NCI-H2107 treated with DMSO at 0.1 percent for 48 hours (cell line): Measurements from ENCODE around the gene SPNS2.

Experiments
- DNase-seq: peaks from one replicate; lab custom pipeline; 2025; ENCODE audit not compliant: unreplicated experiment; lab: John Stamatoyannopoulos, UW

The SPNS2 gene

DNA sequence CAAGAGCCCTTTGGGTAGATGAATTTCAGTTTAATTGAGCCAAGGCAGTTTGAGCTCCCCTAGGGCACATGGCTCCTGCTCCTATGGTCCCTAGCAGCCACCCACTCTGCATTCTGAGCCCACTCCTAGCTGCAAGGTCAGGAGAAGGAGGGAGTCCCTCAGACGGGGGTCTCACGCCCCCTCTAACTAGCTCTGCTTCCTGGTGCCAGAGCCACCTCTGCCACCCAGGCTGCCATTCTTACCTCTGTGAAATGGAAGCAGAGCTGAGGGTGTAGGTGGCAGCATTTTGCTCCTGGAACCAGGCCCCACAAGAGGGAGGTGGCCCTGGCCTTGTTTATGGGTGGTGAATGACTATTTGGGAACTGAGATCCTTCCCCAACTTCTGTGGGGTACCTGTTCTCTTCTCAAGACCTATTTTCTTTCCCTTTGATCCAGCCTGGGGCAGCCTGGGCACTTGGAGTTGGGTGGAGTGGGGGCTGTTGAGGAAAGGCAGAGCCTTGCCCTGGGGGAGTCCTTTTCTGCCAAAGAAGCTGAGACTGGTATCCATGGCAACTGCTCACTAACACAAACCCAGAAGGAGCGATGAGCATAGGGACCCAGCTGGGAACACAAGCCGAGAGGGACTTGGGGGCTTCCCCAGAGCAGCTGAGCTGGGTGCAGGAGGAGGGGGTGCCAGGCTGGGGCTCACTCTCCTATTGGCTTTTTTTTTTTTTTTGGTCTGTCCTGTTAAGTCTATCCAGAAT, 4.8 kb downstream of the SPNS2 start:
- DNase-seq = no peak

DNA sequence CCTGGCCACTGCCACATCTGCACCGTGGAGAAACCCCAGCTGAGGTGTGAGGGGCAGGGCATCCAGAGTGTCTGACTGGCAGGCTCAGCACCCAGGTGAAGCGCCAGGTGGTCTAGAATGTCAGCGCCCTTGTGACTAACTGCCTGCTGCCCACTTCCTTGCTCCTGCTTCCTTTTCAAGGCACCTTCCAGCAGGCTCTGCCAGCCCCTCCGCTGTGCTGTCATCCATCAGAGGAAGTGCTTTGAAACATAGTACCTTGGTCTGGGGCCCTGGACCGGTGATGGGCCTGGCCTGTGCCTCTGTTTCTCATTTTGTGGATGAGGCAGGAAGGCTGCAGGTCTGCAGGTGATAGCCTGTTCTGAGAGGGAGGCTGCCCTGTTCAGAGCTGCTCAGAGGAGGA, 5.5 kb downstream of the SPNS2 start:
- no peak for DNase-seq

DNA sequence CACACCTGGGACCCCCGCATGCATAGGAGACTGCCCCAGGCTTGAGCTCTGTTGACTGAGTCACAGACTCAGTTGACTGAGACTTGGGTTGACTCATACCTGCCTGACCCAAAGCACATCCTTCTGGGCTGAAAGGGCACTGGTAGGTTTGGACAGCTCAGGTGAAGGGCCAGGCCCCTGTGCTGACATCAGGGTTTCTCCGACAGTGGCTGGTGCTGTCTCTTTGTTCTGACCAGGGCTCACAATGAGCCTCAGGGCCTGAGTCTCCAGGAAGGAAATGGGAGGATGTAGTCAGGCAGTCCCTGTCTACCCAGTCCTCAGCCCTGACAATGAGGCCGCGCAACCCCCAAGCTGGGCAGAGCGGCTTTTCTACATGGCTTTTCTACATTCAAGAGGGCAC, 6.5 kb downstream of the SPNS2 start:
- DNase-seq = no peak

DNA sequence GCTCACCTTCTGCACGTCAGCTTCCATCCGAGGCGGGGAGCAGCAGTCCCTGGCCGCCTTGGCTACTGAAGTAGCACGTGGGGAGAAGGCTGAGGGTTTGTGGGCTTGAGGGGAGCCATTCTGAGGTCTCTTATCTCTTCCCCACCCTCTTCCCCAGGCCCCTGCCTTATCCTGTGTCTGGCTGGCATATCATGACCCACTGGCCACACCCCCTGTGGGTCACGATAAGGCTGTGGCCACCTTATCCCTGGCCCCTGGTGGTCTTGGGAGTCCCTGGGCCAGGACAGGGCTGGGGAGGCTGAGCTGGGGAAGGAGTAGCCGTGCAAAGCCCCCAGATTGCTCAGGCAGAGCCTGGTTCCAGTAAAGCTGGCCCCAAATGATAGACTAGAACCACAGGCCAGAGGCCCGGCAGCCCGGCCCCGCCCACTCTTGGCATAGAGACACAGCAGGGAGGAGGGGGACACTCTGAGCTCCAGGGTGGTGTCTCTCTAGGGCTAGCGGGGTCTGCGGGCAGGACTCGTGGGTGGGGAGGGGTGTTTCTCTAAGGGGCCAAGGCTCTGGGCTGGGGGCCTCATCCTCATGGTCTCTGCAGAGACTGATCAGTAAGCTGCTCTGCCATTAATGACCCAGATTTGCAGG, 7.6 kb downstream of the SPNS2 start:
- DNase-seq = no peak

DNA sequence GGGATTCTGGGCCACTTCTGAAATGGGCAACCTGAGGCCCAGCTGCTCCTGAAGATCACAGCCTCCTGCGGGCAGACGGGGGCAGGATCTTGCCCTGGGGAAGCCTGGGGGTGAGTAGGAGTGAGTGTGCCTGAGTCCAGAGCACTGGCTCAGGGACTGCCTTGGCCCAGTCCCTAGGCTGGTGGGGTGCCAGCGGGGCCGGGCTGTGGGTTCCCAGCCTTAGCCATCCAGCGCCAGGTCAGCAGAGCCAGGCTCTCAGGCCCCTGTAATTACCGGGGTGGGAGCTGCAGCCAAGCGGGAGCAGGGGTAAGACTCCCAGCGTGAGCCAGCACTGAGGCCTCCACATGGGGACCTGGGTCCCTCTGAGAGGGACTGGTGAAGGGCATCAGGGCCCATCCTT, 8.2 kb downstream of the SPNS2 start:
- no peak for DNase-seq

DNA sequence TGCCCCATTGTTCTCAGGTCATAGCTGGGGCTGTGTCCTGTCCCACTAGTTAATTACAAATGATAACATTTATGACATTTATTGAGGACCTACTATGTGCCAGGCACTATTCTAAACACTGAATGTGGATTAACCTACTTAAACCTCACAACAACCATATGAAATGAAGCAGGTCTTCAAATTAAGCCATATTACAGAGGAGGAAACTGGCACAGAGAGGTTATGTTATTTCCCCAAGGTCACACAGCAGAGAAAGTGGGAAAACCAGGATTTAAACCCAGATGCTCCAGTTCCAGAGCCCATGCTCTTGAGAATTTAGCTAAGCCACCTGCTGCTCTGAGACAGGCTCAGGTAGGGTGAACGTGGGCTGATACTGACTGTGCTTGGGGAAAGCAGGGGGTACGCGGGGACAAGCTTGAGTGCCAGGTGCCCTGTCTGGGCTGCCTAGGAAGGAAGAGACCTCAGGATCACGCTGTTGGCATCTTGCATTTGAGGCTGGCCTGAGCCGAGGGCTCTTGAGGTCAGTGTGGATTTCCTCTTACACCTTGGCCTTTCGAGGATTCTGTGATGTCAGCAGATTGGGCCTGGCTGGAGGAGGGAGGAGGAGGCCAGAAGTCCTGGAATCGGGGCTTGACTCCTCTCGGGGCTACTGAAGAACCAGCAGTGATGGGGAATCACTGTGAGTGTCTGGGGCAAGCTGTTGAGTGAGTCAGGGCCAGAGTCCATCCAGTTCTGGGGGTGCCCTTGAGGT, 8.9 kb downstream of the SPNS2 start:
- DNase-seq = no peak

DNA sequence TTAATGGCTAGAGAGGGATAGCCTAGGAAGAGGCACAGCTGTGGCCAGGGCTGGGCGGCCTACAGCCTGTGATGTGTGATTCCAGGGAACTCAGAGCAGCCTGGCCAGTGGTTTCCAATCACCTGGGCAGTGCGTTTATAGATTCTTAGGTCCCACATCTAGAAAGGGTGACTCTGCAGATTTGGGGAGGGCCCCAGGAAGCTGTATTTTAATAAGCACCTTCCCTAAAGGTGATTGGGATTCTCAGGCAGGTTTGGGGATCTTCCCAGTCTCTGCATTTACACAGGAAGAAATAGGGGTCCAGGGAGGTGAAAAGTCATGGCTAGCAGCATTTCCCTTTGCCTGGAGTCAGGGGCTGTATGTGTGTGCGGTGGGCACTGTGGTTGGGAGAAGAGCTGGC, 9.5 kb downstream of the SPNS2 start:
- no peak for DNase-seq

DNA sequence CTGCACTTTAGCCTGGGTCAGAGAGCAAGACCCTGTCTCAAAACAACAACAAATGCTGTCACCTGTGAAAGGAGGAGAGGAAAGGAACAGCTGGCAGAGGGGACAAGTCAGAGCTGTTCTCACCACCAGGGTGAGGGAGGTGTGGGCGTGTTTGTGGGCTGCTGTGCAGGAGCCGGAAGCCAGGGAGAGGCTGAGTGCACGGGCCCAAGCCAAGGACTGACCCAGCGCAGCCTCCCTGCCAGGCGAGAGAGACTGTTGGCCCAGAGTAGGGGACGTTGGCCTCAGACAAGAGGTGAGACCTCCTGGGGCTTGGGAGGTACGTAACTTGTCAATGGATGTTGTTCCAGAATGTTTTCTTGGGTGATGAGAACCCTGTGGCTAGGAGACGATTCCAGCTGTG, 10.7 kb downstream of the SPNS2 start:
- DNase-seq = no peak

DNA sequence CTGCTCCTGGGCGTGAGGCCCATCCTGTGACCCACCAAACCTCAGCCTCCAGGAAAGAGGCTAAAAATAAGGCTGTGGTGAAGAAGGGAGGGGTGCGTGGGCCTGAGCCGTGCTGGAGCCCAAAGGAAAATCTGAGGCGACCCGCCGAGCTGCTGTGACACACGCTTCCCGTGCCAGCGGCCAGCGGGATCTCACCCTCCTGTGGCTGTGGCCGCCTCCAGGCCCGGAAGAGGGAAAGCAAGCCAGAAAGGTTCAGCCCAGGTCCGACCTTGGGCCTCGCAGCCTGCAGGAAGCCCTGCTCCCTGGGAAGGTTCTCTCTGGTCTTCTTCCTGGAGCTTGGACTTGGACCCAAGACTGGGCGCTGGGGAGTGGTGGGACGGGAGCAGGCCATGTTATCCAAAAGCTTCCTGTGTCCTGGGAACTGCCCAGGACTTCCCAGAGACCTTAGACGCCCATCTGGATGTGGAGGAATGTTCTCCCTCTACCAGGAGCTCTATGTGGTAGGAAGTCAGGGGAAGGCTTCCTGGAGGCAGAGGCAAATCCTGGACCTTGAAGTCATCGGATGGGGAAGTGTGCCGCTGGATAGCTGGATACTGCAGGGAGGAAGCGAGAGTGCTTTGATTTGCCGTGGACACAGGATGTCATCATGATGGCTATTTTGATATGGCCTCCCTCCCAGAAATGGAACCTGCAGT, 11.4 kb downstream of the SPNS2 start:
- no peak for DNase-seq

DNA sequence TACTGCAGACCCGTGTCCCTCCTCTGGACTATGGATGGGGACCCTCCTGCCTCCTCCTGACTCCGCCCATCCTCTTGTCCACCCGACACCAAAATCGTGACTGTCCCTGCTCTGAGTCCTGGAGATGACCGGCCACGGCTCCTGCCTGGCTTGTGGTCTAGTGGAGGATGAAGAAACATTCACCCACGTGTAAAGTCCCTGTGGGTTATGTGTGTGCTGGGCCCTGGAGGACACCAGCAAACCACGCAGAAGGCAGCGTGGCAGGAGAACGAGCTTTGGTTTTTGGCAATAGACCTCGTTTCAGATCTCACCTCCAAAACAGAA, 11.9 kb downstream of the SPNS2 start:
- DNase-seq = no peak

DNA sequence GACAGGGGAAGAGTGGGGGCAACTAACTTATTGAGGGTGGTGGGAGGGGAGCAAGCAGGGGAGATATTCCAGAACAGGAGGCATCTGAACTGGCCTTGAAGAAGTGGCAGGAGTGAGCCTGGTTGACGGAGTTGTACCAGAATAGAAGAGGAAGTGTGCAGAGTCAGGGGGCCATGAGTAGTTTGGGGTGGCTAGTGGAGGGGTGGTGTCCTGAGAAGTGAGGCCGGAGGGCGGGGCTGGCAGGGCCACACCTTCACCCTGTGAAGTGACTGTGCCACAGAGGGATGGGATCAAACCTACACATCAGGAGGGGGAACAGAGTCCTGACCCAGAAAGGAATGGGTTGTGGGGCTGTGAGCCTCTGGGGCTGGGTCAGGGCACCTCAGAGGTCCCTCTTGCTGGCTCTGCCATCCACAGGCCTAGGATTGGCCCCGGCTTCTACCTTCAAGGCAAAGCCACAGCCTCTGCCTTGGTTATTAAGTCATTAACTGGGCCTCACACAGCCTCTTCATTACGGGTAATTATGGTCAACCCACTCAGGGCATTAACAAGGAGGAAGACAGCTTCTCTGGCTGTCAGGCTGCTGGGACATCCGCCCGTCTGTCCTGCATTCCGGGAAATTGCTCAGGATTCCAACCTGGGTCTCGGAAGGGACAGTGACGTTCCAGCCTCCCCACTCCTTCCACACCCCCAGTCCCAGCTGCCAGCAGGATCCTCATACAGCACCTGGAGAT, 12.7 kb downstream of the SPNS2 start:
- no peak for DNase-seq

DNA sequence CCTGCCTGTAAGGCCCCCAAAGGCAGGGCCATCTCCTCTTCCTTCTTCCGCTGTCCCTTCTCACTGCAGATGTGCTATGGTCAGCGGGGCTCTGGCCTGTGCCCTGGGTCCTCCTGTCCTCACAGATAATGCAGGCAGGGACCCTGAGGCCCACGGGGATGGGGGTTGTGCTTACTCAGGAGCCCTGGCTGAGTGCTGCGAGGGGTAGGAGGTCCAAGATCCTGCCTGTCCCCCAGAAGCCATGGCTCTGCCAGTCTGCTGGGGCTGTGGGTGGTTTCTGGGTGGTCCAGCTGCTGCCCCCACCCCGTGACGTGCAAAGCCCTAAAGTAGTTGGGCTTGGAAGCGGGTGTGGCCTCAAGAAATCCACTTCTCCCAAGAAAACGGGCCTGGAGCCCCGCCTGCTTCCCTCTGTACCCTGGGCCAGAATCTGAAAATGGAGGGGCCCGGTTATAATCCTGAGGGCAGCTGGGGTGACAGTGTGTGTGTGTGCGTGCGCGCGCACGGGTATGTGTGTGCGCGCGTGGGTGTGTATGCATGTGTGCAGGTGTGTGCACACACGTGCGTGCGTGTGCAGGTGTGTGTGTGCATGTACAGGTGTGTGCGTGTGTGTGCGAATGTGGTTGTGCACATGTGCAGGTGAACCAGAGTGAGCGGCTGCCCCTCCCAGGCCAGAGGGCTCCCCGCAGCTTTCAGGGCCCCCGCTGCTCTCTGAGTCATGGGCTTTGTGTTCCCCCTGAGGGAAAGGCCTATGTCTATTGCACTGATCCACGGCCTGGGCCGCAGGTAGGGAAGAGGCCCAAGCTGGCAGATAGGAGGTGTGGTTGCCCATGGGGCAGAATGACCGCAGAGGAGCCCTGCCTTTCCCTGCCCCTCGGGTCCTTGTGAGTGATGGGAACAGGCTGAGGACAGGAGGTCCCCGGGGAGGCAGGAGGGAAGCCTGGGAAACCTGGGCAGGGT, 13.8 kb downstream of the SPNS2 start:
- no peak for DNase-seq

DNA sequence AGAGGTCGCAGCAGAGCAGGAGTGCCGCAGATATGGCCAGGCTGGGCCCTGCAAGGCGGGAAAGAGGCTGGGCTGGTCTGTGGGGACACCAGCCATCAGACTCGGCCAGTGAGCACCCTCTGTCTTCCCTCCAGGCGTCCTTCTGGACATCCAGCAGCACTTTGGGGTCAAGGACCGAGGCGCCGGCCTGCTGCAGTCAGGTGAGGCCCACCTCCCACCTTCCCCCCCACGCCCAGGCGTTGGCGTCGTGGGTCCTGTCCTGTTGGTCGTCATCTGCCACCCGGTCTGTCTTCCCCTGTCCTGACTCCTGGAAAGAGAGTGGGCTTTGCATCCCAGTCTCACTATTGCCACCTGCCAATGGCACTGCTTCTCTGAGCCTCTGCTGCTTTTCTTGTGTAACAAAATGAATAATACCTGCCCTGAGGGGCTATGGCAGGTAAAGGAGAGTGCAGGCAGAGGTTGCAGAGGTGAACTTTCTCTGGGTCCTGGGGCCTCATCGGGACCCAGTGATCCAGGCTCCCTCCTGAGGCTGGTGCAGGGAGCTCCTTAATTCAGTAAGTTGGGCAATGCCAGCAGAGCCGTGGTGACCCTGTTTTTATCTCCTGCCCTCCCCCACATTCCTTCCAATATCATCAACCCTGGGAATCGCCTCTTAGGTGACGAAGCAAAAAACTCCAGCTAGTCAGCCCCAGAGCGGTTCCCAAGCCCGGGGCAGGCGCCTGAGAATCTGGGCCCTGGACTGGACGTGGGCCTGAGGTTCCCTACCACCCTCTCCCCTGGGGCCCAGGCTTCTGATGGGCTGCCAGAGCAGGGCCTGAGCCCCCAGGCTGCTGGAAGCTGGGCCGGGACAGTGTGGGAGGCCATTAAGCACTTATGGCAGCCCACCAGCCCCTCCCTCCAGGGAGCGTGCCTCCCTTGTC, 14.7 kb downstream of the SPNS2 start:
- no peak for DNase-seq

DNA sequence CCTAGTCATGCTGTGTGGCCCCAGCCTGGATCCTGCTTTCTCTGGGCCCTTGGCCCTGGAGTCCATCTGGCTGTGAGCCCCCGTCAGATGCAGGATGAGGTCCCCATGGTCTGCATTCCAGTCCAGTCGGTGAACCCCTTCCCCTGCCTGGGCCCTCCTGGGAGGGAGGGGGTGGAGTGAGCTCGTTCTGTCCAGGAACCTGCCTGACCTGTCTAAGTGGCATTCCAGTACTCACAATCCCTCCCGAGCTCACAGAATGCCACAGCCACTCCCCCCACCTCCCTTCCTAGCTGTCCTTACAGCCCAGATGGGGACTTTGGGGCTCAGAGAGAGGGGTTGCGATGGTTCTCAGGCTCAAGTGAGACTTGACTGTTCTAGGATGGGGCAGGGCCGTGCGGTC, 15.5 kb downstream of the SPNS2 start:
- no peak for DNase-seq

DNA sequence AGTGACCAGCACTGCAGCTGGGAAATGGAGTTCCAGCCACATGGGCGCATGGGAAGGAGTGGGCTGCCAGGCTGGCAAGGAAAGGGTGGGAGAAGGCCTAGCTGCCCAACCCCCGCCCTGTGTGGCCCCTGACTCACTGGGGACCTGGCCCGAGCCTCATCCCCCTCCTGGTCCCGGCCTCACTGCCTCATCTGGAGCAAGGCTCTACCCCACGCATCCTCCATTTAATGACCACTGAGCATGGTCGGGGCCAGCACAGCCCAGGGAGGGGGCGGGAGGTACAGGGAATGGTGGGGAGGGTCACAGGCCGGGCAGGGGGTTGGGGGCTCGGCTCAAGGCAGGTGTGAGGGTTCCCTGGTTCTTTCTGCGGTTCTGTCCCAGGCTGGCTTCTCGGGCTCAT, 16.1 kb downstream of the SPNS2 start:
- no peak for DNase-seq

DNA sequence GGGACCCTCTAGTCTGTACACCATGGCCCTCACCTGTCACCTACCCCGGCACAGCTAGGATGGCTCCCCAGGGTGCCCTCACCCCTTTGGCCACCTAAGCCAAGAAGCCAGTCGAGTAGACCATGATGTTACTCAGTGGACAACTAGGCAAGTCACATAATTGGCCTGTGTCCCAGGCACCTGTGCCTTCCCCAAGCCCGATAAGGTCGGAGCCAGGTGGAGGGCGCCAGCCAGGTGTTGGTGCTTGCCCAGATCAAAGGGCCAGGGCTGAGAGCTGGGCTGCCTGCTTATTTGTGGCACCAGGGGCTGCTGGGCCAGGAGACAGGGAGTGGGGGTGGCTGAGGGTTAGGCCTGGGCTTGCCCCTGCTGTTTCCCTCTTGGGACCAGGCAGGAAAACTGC, 16.8 kb downstream of the SPNS2 start:
- no peak for DNase-seq

DNA sequence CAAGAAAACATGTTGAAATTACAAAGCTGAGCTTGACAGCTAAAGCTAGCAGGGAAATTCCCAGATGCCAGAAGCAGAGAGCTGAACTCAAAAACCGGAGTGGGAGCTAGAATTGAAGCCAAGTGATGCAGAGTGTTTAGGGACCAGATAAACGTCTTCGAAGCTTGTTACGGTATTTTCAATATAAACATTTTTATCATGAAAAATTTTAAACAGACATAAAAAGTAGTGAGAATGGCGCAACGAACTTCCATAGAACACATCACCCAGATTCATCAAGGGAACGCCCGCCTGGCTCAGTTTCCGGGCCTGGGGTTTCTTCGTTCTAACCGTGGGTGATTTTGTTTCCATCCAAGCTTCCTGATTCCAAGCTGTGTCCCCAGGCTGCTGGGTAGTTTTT, 18.1 kb downstream of the SPNS2 start:
- DNase-seq = no peak

DNA sequence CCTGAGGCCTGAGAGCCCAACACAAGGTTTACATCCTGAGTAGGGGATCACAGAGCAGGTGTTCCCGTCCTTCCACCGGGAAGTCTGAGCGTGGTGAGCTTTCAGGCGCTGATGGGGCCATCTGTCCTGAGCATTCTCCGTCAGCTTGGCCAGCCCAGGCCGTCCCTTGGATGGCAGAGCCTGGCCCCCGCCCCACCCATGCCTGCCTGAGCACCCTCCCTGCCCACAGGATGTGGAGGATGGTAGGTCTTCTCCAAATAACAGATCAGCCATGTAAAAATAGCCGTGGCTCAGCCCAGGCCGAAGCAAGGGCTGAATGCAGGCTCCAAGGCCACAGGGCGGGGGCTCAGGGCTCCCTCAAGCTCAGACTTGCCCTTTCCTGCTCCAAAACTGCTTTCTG, 20.2 kb downstream of the SPNS2 start:
- no peak for DNase-seq

DNA sequence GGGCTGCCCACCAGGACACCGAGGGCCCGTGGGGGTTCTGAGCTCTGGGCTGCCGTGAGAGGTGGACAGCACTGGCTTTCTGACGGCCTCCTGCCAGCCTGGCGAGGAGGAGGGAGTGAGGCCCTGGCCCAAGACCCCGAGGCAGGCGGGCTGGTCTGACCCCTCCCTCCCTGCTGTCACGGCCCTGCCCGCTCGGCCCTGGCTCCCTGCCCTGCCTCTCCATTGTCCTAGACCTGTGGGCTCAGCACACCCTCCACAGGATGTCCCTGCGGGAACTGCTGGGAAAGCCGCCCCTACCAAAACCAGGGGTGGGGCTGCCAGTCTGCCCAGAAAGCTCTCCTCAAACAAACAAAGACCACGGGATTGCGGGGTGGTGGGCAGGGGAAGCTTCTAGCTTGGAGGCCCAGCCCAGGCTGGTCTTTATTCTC, 20.7 kb downstream of the SPNS2 start:
- DNase-seq = no peak
